Measurements from ENCODE around the gene OTUD7B. TPM values are rescaled to one million over a fixed set of nuclear protein-coding genes. Genes with fewer than 3 reads are reported as not detected.

Gene OTUD7B
- total RNA-seq, 2 donors from 2014 or later = 21.4 to 48.7 TPM

DNA sequence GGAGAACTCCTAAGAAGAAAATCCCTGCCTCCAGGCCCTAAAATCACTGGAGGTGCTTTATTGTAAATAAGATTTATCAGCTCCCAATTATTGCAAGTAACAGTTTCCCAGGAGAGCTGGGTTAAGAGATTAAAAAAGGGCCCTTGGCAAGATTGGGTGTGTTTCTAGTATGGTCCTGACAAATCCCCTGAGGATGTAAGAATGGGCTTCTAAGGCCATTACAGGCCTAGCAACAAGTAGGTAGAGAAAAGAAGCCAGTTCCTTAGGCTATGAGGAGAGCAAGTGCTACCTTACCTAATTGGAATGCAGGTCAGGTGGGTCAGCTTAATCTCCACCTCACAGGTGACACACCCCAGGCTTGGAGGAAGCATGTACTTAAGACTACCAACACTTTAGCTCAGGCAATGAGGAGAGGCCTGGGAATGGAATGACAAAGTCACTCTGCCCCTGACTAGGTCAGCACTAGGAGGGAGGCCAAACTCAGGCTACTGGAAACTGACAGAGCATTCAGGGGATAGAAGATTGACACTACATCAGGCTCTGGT, 6.8 kb upstream of the OTUD7B start:
- Mint-ChIP-seq H3K4me3 (no peak overlapping the region), H3K27me3 (no peaks in the 10 kb centered on the region), H3K4me1 (no peaks in the 10 kb centered on the region), H3K36me3 (ENCODE audit: low read depth) (no peaks in the 10 kb centered on the region), H3K9me3 (no peaks in the 10 kb centered on the region), H3K27ac (no peak overlapping the region)
- ATAC-seq (replicated peaks) = no peak

- Mint-ChIP-seq H3K9me3 (no peaks in the 10 kb centered on the region), H3K4me3 (no peak overlapping the region), H3K27me3 (no peaks in the 10 kb centered on the region), H3K4me1 (no peaks in the 10 kb centered on the region), H3K27ac (no peak overlapping the region), H3K36me3 (ENCODE audit: low read depth) (no peaks in the 10 kb centered on the region)
- ATAC-seq (replicated peaks) = no peak
These were observed 5.2 kb upstream of the OTUD7B start for GRCh38 chr1:150015651-150016131.

DNA sequence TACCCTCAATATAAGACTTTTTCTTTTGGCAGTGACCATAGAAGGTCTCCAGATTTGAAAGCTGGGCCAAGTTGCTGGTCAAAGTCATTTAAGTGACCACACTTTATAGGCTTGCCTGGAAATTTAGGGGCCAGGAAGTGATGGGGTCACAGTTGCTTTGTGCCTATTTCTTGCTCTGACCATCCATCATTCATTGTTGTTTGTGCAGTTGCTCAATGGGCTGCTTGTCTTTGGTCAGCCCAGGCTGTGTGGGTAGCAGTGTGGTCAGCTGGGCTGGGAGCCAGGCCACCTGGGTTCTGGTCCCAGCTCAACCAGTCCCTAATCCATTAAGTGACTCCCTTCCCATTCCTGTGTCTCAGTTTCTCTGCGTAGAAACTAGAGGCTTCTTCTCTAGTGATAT, 2.1 kb upstream of the OTUD7B start:
- no peaks in the 10 kb centered on the region for H3K9me3 Mint-ChIP-seq
- peaks cover 16% of the 10 kb centered on the region for H3K4me1 Mint-ChIP-seq
- no peak for ATAC-seq (replicated peaks)
- peaks cover 27% of the 10 kb centered on the region for H3K36me3 Mint-ChIP-seq (ENCODE audit: low read depth)
- no peaks in the 10 kb centered on the region for H3K27me3 Mint-ChIP-seq
- no peak overlapping the region for H3K4me3 Mint-ChIP-seq
- no peak overlapping the region for H3K27ac Mint-ChIP-seq

DNA sequence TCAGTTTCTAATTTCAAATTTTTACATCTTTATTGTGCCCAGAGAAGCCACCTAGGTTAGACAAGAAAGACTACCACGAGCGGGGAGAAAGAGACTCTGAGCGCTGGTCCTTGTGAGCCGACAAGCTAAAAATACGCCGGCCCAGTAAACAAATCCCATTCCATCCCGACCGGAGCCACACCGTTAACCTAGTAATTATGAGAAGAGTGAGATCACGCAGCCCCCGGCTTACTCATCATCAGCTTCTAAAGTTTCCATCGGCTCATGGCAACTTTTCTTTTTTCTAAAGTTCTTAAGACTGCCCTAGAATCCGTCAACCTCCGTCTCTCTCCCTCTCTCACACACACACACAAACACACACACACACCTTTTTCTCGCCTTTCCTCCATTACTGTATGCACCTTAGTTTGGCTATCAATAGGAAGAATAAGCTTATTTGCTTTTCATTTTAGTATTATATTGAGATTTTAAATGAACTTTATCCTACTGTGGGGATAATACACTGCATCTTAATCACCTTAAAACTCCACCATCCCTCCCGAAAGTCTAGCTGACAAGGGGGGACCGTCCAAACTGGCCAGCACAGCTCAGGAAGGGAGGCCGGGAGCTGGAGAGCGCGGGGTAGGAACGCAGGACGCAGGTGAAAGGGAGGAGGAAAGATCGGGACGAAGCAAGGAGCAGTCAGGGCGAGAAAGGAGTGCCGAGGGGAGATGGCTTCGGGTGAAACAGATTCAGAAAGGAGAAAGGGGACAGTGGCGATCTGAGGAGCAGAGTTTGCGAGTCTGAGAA, 728 bp downstream of the OTUD7B start:
- H3K9me3 Mint-ChIP-seq = no peaks in the 10 kb centered on the region
- H3K4me3 Mint-ChIP-seq = peak overlapping the region; percentile 99
- H3K4me1 Mint-ChIP-seq = peaks cover 26% of the 10 kb centered on the region
- peak; percentile 78 for ATAC-seq (replicated peaks)
- peak overlapping the region; percentile 100 for H3K27ac Mint-ChIP-seq
- peaks cover 52% of the 10 kb centered on the region for H3K36me3 Mint-ChIP-seq (ENCODE audit: low read depth)
- H3K27me3 Mint-ChIP-seq = no peaks in the 10 kb centered on the region

- Mint-ChIP-seq H3K4me3 (peak overlapping the region; percentile 99), H3K4me1 (peaks cover 37% of the 10 kb centered on the region), H3K27me3 (no peaks in the 10 kb centered on the region), H3K27ac (peak overlapping the region; percentile 100), H3K36me3 (ENCODE audit: low read depth) (peaks cover 63% of the 10 kb centered on the region), H3K9me3 (no peaks in the 10 kb centered on the region)
- ATAC-seq (replicated peaks) = no peak
These were observed 1.8 kb downstream of the OTUD7B start for GRCh38 chr1:150008699-150009098.

DNA sequence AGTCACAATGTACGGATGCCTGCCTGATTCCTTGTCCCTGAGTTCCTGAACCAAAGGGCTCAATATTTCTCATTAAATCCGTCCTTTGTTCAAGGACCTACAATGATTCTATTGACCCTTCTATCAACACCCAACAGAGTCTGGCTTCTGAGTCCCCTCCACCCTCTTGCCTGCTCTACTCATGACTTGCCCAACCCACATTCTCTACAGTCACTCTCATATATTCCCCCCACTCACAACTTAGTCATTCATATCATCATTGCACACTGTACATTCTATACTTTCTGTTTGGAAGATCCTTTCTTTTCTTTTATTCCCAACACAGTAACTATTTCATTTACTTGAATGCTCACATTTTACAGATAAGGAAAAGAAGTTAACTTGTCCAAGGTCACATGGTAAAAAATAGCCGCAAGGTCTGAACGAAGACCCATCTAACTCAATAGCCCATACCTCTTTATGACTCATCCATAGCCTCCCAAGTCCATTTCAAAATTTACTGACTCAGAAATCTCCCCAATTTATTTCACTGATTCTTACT, 3.6 kb downstream of the OTUD7B start:
- Mint-ChIP-seq H3K9me3 (no peaks in the 10 kb centered on the region), H3K4me3 (peak overlapping the region; percentile 99), H3K27ac (peak overlapping the region; percentile 81), H3K4me1 (peaks cover 43% of the 10 kb centered on the region), H3K27me3 (no peaks in the 10 kb centered on the region), H3K36me3 (ENCODE audit: low read depth) (peaks cover 80% of the 10 kb centered on the region)
- peak; percentile 83 for ATAC-seq (replicated peaks)

DNA sequence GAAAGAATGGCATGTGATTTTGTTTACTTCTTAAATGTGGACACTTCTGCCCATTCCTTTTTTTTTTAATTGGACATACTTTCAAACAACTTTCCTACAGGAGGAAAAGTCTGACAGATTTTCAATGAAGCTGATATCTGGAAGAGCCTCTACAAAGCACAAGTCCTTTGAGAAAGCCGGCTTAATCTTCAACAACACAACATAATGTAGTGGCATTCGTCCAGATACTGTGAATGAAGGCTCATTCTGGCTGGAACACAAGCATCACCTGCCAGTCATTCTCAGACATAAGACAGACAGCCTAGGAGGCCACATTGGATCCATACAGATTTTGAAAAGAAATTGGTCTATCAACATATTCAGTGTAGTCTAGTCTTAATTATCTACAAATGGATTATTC, 4.9 kb downstream of the OTUD7B start:
- Mint-ChIP-seq H3K4me3 (no peak overlapping the region), H3K9me3 (no peaks in the 10 kb centered on the region), H3K27me3 (no peaks in the 10 kb centered on the region), H3K36me3 (ENCODE audit: low read depth) (peaks cover 94% of the 10 kb centered on the region), H3K4me1 (peaks cover 43% of the 10 kb centered on the region), H3K27ac (no peak overlapping the region)
- ATAC-seq (replicated peaks) = no peak

DNA sequence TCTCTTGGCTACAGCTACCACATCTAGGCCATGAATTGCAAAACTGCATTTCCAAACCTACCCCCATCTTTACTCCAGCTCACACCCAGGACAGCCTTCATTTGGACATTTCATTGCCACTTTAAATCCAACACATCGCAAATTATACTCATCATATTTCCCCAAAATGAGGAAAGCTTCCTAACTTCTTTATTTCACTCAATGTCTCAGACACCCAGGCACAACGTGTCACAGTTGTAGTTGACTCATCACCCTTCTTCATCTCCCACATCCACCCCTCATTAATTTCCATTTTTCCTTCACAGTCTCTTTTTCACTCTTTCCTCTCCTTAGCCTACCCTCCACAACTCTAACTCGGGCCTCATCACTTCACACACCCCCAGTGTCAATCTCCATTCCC, 6.7 kb downstream of the OTUD7B start:
- Mint-ChIP-seq H3K27ac (peak overlapping the region; percentile 9), H3K9me3 (no peaks in the 10 kb centered on the region), H3K36me3 (ENCODE audit: low read depth) (peaks cover 97% of the 10 kb centered on the region), H3K4me1 (peaks cover 37% of the 10 kb centered on the region), H3K4me3 (peak overlapping the region; percentile 16), H3K27me3 (no peaks in the 10 kb centered on the region)
- ATAC-seq (replicated peaks) = peak; percentile 17

- Mint-ChIP-seq H3K27ac (no peak overlapping the region), H3K4me1 (peaks cover 41% of the 10 kb centered on the region), H3K9me3 (no peaks in the 10 kb centered on the region), H3K4me3 (no peak overlapping the region), H3K27me3 (no peaks in the 10 kb centered on the region), H3K36me3 (ENCODE audit: low read depth) (peaks cover 97% of the 10 kb centered on the region)
- ATAC-seq (replicated peaks) = no peak
These were observed 8.3 kb downstream of the OTUD7B start for GRCh38 chr1:150002217-150002616.

DNA sequence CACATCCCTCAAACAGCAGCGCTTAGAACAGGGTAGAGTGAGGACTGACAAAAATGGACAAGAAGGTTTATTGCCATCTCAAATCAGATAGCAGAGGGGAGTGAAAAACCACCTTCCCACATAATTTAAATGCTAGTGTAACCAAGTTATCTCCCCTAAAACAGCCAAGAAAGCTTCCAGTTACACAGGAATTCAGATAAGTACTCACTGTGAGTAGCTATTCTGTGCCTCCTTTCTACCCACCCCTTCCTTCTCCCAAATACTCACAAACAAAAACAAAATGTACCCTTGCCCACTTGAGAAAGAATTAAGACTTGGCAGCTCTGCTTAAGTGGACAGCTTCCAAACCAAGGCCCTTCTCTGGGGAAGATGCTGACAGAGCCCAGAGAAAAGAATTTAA, 9.1 kb downstream of the OTUD7B start:
- peaks cover 41% of the 10 kb centered on the region for H3K4me1 Mint-ChIP-seq
- no peaks in the 10 kb centered on the region for H3K27me3 Mint-ChIP-seq
- H3K27ac Mint-ChIP-seq = no peak overlapping the region
- H3K9me3 Mint-ChIP-seq = no peaks in the 10 kb centered on the region
- no peak overlapping the region for H3K4me3 Mint-ChIP-seq
- peaks cover 97% of the 10 kb centered on the region for H3K36me3 Mint-ChIP-seq (ENCODE audit: low read depth)
- no peak for ATAC-seq (replicated peaks)

GRCh38 chr1:149997585-149998262, 12.8 kb downstream of the OTUD7B start:
- H3K9me3 Mint-ChIP-seq = no peaks in the 10 kb centered on the region
- H3K27me3 Mint-ChIP-seq = no peaks in the 10 kb centered on the region
- peak overlapping the region; percentile 82 for H3K27ac Mint-ChIP-seq
- H3K4me1 Mint-ChIP-seq = peaks cover 35% of the 10 kb centered on the region
- peak; percentile 71 for ATAC-seq (replicated peaks)
- H3K4me3 Mint-ChIP-seq = peak overlapping the region; percentile 54
- peaks cover 91% of the 10 kb centered on the region for H3K36me3 Mint-ChIP-seq (ENCODE audit: low read depth)

DNA sequence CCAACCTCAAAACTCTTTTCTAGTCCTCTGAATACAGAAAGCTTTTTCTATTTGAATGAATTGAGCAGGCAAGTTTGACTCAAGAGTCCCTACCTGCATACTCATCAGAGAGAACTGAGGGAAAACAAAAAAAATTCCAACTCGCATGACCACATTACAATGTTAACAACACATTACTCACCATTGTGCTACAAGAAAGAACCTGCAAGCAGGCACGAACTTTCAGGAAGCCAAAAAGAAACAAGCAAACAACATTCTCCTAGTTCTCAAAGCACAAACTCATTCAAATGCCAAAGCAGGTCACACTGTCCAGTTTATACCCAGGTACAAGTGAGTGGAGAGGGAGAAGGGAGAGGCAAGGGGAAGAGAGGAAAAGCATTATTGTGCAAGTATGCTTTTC, 14.6 kb downstream of the OTUD7B start:
- H3K27me3 Mint-ChIP-seq = no peaks in the 10 kb centered on the region
- H3K4me1 Mint-ChIP-seq = peaks cover 35% of the 10 kb centered on the region
- H3K27ac Mint-ChIP-seq = peak overlapping the region; percentile 82
- ATAC-seq (replicated peaks) = peak; percentile 88
- H3K36me3 Mint-ChIP-seq (ENCODE audit: low read depth) = peaks cover 82% of the 10 kb centered on the region
- H3K4me3 Mint-ChIP-seq = peak overlapping the region; percentile 54
- H3K9me3 Mint-ChIP-seq = no peaks in the 10 kb centered on the region

DNA sequence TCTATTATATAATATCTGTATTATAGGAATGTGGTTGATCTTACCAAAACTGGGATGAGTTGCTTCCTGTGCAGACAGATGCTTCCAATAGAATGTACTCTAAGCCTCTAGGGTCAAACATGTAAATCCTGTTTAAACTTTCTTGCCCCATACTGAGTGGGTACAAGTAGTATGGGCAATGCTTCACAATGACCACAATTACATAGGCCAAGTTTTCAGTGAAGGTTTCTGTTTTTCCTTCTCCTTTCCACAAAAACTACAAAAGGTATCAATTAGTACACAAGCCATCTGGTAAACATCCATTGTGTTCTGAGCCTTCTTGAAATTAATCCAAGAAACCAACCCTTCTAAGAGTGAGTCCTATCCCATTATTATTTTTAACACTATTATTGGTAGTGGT, 16.8 kb downstream of the OTUD7B start:
- no peak for ATAC-seq (replicated peaks)
- Mint-ChIP-seq H3K4me1 (peaks cover 32% of the 10 kb centered on the region), H3K27ac (no peak overlapping the region), H3K9me3 (no peaks in the 10 kb centered on the region), H3K27me3 (no peaks in the 10 kb centered on the region), H3K4me3 (no peak overlapping the region), H3K36me3 (ENCODE audit: low read depth) (peaks cover 72% of the 10 kb centered on the region)

GRCh38 chr1:149993181-149993580, 17.3 kb downstream of the OTUD7B start:
- Mint-ChIP-seq H3K9me3 (no peaks in the 10 kb centered on the region), H3K4me3 (no peak overlapping the region), H3K27me3 (no peaks in the 10 kb centered on the region), H3K4me1 (peaks cover 27% of the 10 kb centered on the region), H3K27ac (no peak overlapping the region), H3K36me3 (ENCODE audit: low read depth) (peaks cover 72% of the 10 kb centered on the region)
- ATAC-seq (replicated peaks) = no peak

DNA sequence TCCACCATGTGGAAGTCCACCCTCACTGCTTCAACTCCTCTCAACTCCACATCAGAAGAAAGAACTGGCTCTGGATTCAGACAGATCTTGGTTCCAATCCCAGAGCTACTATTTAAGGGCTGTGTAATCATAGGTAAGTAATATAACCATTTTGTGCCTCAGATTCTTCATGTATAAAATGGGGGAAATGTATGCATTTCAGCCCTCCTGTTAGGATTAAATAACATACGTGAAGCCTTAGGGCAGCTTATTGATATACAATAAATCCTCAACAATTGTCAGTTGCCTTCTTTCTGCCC, 23.3 kb downstream of the OTUD7B start:
- peaks cover 58% of the 10 kb centered on the region for H3K36me3 Mint-ChIP-seq (ENCODE audit: low read depth)
- H3K9me3 Mint-ChIP-seq = no peaks in the 10 kb centered on the region
- ATAC-seq (replicated peaks) = no peak
- no peak overlapping the region for H3K4me3 Mint-ChIP-seq
- no peak overlapping the region for H3K27ac Mint-ChIP-seq
- H3K4me1 Mint-ChIP-seq = peaks cover 22% of the 10 kb centered on the region
- H3K27me3 Mint-ChIP-seq = no peaks in the 10 kb centered on the region

All from activated T-helper 17 cell treated with anti-CD3 and anti-CD28 coated beads, Interleukin-2, amount 50 U/mL, for 72 hours (primary cell).